Activated T-cell treated with anti-CD3 and anti-CD28 coated beads, Interleukin-2, amount 50 U/mL, for 48 hours (primary cell): Measurements from ENCODE around the gene TSPAN9.

Experiments
- DNase-seq, 2 experiments: peaks; one replicate each; pipeline ENCODE4 v3.0.0-alpha.2; 2020

TSPAN9 gene

GRCh38 chr12:3193131-3193530, 116.0 kb downstream of the TSPAN9 start:
- DNase-seq = no peak

DNA sequence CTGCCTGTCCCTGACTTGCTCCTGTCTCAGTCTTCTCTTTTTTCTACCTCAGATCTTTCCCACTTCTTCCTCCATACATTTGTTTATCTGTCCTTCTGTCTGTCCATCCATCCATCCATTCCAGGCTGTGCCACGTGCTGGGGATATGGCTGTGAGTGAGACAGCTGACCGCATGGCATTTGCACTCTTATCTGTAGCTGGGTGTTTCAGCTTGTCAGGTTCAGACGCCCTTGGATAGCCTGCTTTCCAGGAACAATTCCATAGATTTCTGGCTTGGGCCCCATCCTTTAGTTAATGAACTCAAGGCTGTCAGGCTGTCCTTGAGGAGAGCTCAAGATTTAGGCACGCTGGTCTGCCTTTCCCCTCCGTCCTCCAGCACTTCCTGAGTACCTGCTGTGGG, 116.6 kb downstream of the TSPAN9 start:
- no peak for DNase-seq

DNA sequence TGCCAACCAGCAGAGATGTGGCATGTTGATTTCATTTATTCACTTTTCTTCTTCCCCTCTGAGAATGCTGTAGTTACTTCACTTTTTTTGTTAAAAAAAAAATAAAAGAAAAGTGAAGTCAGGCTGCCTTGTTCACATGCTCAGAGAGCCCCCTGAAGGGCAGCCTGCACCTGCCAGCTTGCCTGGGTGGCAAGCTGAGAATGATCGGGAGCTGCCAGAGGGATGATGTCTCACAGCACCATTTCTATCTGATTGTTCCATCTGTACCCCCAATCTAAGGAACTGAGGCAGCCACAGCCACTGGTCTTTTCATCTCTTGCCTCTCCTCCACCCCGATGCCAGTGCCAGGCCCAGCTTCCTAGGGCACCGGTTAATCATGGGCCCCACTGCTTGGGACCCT, 118.2 kb downstream of the TSPAN9 start:
- DNase-seq = no peak

GRCh38 chr12:3195859-3196483, 118.8 kb downstream of the TSPAN9 start:
- DNase-seq = no peak

- no peak for DNase-seq
Measured at GRCh38 chr12:3196488-3196887, 119.3 kb downstream of the TSPAN9 start.

DNA sequence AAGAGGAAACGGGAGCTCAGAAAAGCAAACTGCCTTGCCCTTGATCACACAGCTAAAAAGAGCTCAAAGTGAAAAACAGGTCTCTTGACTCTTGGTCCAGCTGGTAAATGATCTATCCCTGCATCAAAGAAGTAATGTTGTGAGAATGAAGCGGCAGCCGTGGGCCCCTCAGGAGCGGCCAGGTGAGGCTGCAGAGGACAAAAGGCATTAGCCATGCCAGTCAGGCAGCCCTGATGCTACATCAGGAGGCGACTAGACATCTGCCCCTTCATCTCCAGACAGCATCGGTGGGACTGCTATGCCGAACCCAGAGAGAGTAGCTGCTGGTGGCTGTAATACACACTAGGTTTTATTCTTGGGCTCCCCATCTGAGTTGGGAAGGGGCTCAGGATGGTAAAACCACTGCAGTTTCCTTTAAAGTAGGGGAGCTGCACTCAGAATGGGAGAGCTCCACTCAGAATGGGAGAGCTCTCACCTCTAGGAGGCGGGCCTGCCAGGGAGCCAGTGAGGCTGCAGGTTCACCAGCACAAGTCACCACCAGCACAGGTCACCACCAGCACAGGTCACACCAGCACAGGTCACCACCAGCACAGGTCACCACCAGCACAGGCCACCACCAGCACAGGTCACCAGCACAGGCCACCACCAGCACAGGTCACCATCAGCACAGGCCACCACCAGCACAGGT, 120.1 kb downstream of the TSPAN9 start:
- no peak for DNase-seq

DNA sequence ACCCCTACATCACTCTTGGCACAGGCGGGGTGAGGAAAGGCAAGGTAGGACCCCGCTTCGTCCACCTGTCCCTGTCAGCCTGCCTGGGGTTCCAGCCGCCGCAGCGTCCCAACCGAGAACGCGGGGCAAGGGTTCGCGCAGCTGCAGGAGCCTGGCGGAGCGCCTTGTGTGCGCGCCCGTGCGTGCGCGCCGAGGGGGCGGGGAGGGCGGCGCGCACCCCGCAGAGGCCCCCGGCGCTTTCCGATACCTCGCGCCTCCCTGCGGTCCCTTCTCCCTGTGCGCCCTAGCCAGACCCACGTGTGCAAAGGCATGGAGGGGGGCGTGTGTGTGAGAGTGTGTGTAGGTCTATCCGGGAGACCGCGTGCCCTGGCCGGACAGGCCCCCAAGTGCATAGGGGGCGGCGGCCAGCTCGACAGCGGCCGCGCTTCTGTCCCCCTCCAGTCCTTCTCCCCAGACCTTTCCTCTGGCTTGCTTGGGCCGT, 122.4 kb downstream of the TSPAN9 start:
- peak in 1 of 2 experiments; percentile 24 for DNase-seq

GRCh38 chr12:3200032-3200617, 122.9 kb downstream of the TSPAN9 start:
- DNase-seq = peak in 1 of 2 experiments; percentile 37

GRCh38 chr12:3200814-3201233, 123.6 kb downstream of the TSPAN9 start:
- no peak for DNase-seq

DNA sequence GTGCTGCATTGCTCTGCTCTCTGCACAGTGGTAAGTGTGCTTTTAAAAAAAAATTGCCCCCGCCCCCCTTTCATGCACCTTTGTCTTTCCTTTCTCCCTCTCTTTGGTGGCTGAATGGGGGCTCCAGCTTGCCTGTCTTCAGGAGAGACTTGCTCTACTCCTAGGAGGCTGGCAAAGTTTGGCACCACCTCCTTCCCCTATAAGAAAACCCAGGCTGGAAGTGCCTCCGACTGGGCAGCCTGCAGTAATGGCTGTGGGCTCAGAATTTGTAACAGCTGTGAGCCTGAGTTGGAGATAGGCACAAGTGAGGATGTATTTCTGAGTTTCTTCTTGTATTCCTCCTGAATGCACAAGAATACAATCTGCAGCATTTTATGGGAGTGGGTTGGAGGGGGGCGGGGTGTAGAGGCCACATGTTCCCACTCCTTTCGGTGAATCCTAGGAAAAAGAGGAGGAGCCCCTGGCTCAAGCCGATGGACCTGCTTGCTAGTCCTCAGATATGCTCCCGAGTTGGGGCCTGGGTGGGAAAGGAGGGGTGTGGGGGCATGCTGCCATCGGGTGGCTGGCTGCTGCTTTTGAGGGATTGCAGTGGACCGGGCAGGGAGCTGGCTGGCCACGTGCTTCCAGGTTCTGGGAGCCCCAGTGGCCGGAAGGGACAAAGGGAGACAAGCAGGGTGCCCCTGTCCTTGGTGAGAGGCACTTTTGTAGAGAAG, 124.3 kb downstream of the TSPAN9 start:
- no peak for DNase-seq

- DNase-seq = no peak
Measured at GRCh38 chr12:3202096-3202495, 124.9 kb downstream of the TSPAN9 start.

DNA sequence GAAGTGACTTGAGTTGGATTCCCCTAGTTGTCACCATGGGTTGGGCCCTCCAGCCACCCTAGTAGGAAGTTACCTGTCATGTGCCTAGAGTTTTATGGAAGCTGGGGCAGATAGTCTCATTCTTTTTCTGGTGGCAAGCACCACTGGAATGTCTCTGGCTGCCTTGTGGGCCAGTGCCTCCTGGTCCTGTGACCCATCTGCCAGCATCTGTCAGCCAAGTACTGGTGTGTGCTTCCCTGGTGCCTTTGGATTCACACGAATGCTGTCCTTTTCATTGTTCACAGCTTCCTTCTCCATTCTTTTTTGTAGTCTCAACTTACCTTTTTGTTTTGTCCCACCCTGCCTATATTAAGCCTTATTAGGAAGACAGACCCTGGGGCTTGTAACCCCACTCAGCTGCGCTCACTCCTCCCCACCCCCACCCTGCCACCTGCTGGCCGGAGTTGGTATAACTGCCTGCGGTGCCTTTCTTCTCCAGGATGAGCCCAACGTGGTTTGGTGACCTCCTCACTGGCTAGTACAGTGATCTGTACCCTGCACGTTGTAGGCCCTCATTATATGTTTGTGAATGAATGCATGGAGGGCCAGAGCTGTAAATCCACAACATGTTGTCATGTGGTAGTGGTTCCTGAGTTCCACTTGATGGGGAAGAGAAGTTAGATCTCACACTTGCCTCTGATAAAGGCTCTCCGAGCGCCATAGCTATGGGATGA, 125.7 kb downstream of the TSPAN9 start:
- peak; percentile 78 to 86 for DNase-seq

GRCh38 chr12:3203713-3204112, 126.5 kb downstream of the TSPAN9 start:
- no peak for DNase-seq

- DNase-seq = no peak
Measured at GRCh38 chr12:3204143-3204542, 127.0 kb downstream of the TSPAN9 start.

GRCh38 chr12:3204730-3205531, 127.8 kb downstream of the TSPAN9 start:
- no peak for DNase-seq

DNA sequence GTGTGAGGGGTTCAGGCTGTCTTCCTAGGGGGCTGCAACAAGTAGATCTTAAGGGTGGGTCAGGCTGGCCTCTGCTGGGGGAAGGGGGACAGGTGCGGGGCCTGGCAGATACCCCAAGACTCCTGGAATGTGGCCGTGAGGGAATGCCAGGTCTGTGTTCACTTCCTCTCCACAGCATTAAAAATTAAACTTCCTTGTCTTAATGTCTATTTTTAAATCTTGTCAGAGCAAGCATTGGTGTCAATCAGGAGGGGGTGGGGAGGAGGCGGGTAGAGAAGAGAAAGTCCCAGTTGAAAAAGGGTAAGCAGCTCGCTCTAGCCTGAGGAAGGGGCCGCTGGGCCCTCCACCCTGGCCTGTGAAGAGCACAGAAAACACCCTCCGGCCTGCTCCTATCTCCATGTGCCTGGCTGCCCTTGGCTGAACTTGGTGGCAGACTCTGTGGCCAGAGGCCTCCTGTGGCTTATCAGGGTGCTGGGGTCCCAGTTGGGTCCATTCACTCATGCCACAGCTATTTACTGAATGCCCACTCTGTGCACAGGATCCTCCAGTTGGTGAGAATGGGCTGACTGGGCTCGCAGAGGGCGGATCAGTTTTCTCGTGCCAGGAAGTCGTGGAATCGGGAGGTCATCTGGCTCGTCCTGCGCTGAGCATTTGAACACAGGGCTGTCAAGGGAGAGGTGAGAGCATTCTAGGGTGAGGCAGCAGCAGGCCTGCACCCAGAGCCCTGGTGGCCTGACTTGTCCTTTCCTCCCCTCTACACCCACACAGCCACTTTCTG, 128.8 kb downstream of the TSPAN9 start:
- no peak for DNase-seq

DNA sequence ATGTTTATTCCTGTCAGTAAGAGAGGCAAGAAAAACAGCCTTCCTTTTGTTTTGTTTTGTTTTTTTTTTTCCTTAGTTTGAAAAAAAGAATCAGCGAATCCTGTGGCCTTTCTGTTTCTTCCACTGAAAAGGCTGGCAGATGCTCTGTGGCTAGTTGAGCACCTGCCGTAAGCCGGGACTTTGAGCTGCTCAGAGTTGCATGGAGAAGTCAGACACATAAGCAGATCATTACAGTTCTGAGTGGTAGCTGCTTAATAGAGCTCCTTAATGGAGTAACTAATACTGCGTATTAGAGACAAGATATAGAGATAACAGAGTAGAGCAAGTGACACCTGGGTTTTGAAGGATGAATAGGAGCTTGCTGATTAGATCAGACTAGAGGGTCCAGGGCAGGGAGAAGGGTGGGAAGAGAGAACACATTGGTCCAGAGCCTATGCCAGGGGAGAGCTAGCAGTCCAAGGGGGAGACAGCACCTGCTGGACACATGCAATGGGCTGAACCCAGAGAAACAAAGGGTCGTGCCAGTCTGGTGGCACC, 129.4 kb downstream of the TSPAN9 start:
- DNase-seq = no peak

- no peak for DNase-seq
Measured at GRCh38 chr12:3207175-3207574, 130.0 kb downstream of the TSPAN9 start.

- peak; percentile 28 to 30 for DNase-seq
Measured at GRCh38 chr12:3207858-3208257, 130.7 kb downstream of the TSPAN9 start.

DNA sequence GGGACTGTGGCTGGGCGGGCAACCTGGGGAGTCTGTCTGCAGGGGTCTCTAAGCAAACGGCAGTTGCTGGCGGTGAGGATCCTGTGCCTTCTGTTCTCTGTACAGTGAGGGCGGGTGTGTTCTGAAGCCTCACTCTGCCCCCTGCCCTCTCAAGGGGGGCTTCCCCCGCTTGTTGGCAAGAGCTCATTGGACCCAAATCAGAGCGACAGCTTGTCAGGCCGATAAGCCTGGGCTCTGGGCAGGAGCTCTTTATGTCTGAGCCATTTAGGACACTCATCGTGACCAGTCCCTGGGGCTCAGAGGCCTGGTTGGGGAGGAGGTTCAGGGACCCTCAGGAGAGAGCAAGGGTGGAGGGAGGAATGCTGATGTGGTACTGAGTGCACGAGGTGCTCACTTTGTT, 136.0 kb downstream of the TSPAN9 start:
- no peak for DNase-seq

DNA sequence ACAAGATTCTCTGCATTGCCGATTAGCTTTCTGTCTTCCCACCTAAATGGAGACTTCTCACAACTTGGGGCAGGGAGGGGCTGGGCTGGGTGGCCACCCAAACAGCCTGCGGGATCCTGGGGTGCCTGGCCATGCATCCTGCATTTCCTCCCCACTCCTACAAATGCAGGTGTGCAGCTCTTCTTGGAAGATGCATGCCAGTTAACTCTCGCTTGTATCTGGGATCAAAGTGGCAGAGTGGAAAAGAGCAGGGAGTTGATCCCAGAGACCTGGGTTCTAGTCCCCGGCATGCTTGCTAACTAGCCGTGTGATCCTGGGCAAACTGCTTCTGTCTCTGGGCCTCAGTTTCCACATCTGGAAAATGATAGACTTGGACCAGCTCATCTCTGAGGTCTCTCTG, 136.6 kb downstream of the TSPAN9 start:
- no peak for DNase-seq
